ENCODE measurements around the gene N4BP2L2.

N4BP2L2 gene

DNA sequence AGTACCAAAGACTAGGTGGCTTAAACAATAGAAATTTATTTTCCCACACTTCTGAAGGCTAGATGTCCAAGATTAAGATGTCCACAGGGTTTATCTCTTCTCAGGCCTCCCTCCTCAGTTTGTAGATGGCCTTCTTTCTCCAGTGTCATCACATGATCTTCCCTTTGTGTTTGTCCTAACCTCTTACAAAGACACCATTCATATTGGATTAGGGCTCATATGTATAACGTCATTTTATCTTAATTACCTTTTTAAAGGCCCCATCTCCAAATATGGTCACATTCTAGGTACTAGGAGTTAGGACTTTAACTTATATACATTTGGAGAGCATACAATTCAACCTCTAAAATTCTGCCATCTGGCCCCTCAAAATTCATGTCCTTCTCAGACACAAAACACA, 34.3 kb downstream of the N4BP2L2 start:
- TF ChIP-seq CTCF (conservative IDR thresholded peaks at IDR 0.05; ENCODE audit: control insufficient read depth, insufficient read depth, low read depth, low read length), result no peak
- DNase-seq (ENCODE audit: low read depth), result no peak
- no peak overlapping the region for H3K4me3 ChIP-seq (ENCODE audit: control insufficient read depth, low read depth, low read length)

DNA sequence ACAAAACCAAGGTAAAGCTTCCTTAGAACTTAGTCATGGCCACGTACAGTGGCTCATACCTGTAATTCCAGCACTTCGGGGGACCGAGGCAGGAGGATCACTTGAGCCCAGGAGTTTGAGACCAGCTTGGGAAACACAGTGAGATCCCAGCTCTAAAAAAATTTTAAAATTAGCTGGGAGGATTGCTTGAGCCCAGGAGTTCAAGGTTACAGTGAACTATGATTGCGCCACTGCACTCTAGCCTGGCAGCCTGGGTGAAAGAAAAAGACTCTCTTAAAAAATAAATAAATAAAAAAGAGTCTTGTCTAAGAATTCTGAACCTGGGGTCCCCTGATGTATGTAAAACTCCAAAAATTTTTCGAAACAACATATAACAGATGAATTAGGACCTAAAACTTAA, 34.9 kb downstream of the N4BP2L2 start:
- no peak for TF ChIP-seq CTCF (conservative IDR thresholded peaks at IDR 0.05; ENCODE audit: control insufficient read depth, insufficient read depth, low read depth, low read length)
- DNase-seq (ENCODE audit: low read depth), result no peak
- no peak overlapping the region for H3K4me3 ChIP-seq (ENCODE audit: control insufficient read depth, low read depth, low read length)

DNA sequence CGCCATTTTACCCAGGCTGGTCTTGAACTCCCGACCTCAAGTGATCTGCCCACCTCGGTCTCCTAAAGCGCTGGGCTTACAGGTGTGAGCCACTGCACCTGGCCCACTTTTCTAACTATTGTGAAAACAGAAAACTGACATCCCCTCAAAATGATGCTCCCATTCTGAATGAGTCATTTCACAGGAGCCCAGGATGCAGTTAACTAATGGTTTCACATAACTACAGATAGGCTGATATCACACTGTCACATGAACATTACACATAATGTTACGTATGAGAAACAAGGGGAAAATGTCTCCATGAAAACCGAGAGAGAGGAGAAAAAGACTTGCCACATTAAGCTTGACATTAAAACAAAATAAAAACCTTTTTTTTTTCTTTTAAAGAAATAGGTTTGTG, 37.5 kb downstream of the N4BP2L2 start:
- no peak for TF ChIP-seq CTCF (conservative IDR thresholded peaks at IDR 0.05; ENCODE audit: control insufficient read depth, insufficient read depth, low read depth, low read length)
- peak; percentile 7 for DNase-seq (ENCODE audit: low read depth)

GRCh38 chr13:32499538-32500210, 38.9 kb downstream of the N4BP2L2 start:
- no peak for DNase-seq (ENCODE audit: low read depth)
- H3K4me3 ChIP-seq (ENCODE audit: control insufficient read depth, low read depth, low read length), result no peak overlapping the region
- TF ChIP-seq CTCF (conservative IDR thresholded peaks at IDR 0.05; ENCODE audit: control insufficient read depth, insufficient read depth, low read depth, low read length), result no peak

More for the DNA sequence above, 37.5 kb downstream of the N4BP2L2 start:
- H3K4me3 ChIP-seq (ENCODE audit: control insufficient read depth, low read depth, low read length), result no peak overlapping the region

GRCh38 chr13:32497589-32497988, 41.0 kb downstream of the N4BP2L2 start:
- TF ChIP-seq CTCF (conservative IDR thresholded peaks at IDR 0.05; ENCODE audit: control insufficient read depth, insufficient read depth, low read depth, low read length), result no peak
- DNase-seq (ENCODE audit: low read depth), result no peak
- H3K4me3 ChIP-seq (ENCODE audit: control insufficient read depth, low read depth, low read length), result no peak overlapping the region

DNA sequence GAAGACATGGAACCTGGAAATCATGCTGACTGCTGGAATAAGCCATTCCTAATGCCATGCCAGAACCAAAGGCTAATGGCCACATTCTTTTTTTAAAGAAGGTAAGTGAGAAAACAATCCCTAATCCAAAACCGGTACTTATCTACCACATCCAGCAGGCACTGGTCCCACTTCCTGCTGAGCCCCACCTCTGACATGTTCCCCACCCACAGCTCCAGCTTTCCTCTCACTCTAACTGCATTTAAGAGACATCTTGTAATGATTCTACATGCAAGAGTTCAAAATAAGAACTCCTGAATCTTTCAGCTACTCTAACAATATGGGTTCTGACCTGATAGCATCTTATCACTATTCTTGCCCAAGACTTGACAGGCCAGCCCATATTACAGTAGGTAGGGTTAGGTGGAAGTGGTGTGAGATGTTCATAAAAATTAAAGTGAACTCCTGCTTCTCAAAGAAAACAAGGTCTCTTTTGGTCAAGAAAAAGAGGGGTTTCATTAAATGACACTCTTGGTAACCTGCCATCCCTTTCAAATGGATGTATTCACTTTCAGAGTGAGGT, 41.9 kb downstream of the N4BP2L2 start:
- TF ChIP-seq CTCF (conservative IDR thresholded peaks at IDR 0.05; ENCODE audit: control insufficient read depth, insufficient read depth, low read depth, low read length), result no peak
- no peak overlapping the region for H3K4me3 ChIP-seq (ENCODE audit: control insufficient read depth, low read depth, low read length)
- no peak for DNase-seq (ENCODE audit: low read depth)

All from fibroblast of mammary gland (primary cell).